NCI-H2227 (cell line): Measurements from ENCODE around the gene GALNT7.
"Not testable (repeated sequence)": the region's sequence is repeated elsewhere in the genome, so short reads cannot be mapped to it uniquely, and the experiment has no call there.

Experiments used
- DNase-seq: peaks from one replicate; lab custom pipeline; 2025; ENCODE audit not compliant: unreplicated experiment; lab: John Stamatoyannopoulos, UW

The GALNT7 gene, protein sequence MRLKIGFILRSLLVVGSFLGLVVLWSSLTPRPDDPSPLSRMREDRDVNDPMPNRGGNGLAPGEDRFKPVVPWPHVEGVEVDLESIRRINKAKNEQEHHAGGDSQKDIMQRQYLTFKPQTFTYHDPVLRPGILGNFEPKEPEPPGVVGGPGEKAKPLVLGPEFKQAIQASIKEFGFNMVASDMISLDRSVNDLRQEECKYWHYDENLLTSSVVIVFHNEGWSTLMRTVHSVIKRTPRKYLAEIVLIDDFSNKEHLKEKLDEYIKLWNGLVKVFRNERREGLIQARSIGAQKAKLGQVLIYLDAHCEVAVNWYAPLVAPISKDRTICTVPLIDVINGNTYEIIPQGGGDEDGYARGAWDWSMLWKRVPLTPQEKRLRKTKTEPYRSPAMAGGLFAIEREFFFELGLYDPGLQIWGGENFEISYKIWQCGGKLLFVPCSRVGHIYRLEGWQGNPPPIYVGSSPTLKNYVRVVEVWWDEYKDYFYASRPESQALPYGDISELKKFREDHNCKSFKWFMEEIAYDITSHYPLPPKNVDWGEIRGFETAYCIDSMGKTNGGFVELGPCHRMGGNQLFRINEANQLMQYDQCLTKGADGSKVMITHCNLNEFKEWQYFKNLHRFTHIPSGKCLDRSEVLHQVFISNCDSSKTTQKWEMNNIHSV

DNA sequence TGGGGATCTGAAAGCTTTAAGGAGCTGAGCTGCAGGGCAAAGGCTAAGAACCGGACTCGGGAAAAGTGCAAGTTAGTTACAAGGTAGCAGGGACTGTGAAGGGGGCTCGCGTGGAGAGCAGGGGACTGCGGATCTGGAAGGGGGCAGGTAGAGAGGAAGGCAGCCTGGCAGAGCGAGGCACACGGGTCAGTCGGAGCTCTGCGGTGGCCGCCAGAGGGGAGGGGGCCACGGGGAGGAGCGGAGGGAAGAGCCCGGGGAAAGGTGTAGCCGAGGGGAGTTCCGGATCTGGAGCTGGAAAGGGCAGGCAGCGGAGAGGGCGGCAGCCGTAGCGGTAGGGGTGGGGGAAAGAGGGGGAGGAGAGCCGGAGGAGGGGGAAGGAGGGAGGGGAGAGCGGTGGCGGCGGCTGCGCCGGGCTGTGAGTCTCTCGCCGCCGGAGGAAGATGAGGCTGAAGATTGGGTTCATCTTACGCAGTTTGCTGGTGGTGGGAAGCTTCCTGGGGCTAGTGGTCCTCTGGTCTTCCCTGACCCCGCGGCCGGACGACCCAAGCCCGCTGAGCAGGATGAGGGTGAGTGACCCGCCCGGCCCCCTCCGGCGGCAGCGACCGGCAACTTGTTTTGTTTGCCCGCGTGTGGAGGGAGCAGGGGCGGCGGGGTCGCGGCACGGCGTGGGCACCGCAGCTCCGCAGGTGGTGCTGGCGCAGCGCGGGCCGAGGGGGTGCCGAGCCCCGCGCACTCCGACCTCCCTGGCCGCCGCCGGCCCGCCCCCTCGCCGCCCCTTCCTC is at the start of gene GALNT7:
Gene GALNT7, plus strand, starts transcription at position 416 of the 782 bp plus-strand sequence. Its CDS starts 25 bp downstream, at position 441.
- DNase-seq: peak; percentile 75

DNA sequence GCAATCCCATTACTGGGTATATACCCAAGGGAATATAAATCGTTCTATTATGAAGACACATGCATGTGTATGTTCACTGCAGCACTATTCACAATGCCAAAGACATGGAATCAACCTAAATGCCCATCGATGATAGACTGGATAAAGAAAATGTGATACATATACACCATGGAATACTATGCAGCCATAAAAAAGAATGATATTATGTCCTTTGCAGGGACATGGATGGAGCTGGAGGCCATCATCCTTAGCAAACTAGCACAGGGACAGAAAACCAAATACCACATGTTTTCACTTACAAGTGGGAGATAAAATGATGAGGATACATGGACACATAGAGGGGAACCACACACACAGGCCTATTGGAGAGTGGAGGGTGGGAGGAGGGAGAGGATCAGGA is 49.8 kb upstream of the GALNT7 start:
- DNase-seq: not testable (repeated sequence)

DNA sequence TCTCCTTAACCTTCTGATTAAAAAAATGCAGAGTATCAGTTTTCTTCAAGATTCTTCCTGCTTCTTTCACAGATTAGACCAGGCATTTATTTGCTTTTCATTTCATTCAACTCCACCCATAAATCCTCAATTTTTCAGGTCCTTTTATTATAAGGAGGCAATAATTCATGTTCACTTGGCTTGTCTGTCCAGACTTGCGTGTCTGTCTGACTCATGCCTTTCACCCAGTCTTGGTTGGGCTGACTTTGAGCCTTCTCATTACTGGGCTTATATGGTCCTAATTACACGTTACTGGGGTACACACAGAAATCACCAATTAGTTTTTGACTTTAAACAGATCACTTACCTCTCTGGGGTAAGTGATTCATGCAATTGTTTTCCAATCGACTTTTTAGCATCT is 48.8 kb upstream of the GALNT7 start:
- no peak for DNase-seq

DNA sequence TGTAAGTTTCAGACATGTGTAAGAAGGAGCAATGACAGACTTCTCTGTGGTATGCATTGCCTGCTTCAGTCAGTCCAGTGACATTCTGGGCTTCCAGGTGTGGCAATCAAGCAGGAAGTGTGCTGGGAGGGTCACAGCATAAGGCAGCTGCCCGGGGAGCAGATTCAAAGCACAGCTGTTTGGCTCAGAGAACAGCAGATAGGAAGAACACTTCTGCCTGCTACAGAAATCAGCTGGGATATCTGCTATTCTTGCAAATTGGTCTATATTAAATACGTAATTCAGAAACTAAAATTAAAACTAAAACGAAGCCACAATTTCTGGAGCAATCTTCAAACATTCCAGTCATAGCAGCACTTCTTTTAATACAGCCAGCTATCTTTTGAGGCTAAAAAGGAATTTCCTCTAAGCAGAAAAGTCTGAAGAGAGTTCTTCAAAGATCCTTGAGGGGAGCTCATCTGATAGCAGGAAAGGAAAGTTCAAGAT is 47.5 kb upstream of the GALNT7 start:
- no peak for DNase-seq

DNA sequence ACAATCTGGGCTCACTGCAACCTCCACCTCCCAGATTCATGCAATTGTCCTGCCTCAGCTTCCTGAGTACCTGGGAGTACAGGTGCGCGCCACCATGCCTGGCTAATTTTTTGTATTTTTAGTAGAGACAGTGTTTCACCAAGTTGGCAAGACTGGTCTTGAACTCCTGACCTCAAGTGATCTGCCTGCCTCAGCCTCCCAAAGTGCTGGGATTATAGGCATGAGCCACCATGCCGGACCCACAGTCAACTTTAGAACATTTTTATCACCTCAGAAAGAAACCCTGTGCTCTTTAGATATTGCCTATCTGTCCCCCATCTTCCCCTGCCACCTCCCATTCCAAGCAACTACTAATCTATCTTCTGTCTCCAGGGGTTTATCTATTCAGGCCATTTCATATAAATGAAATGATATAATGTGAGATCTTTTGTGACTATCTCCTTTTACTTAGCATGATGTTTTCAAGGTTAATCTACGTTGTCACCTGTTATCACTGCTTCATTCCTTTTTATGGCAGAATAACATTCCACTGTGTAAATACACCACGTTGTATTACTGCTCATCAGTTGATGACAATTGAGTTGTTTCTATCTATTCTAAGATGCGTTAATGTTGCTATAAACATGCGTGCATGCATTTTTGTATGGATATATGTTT is 44.3 kb upstream of the GALNT7 start:
- DNase-seq: no peak

DNA sequence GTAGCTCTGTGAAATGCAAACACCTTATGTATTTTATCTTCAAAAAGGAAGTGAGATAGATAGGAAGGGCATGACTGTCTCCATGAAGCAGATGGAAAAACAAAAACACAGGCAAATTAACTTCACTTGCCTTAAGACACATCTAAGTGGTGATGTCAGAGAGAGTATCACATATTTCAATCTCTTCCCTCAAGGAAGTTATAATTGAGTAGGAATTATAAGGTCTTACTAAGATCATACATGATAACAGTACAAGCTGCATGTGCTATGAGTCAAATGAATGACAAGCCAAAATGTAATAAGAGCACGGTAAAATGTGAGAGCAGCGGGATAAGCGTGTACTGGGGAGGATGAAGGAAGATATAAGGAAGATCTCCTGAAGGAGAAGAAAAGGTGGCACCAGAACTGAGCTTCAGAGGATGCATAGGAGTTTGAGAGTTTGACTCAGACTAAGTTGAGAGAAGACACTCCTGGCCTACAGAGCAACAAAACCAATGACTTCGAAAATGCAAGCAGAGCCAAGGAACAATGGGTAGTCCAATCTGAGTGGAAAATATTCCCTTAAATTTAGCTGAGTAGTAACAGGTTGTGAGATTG is 43.3 kb upstream of the GALNT7 start:
- no peak for DNase-seq

DNA sequence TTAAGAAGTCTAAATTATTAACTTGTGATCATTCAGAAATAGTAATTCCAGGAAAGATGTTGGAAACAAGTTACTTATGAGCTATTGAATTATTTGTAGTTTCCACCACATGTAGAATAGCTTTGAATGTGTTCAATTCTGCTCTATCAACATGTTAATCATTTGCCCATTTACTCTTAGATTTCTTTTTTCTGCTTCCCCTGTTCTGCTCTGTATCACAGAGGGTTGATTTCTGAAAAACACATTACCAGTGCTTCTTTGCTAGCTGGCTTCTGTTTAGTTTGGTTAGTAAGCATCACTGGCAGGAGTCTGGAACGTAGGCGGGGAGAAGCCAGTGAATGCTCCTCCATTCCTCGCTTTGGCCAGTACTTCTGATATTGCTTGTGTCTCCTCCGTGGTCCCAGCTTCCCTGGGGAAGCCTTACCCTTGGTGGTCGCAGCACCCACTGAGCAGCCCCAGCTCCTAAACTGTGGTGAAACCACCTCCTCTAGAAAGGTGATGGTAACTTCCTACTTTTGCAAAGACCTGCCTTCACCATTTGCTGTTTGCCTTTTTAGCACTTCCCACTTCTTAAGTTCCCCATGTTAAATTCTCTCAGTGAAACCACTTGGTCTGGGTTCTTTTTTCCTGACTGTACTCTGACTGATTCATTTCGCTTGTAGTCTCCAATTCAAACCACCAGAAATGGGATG is 40.3 kb upstream of the GALNT7 start:
- DNase-seq: no peak

DNA sequence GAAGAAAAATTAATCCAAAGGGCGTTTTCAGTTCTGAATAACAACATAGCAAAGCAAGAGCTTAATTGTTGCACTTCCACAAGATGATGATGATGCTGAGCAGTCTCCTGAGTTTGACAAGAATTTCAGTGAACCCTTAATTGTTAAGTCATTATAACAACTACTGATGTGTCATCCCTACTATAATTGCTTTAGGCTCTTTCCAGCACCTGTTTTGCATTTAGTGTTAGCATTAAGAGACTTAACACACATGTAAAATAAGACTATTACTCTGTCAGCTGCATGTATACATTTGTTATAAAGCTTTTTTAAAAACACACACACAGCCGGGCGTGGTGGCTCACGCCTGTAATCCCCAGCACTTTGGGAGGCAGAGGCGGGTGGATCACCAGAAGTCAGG is 37.9 kb upstream of the GALNT7 start:
- no peak for DNase-seq

DNA sequence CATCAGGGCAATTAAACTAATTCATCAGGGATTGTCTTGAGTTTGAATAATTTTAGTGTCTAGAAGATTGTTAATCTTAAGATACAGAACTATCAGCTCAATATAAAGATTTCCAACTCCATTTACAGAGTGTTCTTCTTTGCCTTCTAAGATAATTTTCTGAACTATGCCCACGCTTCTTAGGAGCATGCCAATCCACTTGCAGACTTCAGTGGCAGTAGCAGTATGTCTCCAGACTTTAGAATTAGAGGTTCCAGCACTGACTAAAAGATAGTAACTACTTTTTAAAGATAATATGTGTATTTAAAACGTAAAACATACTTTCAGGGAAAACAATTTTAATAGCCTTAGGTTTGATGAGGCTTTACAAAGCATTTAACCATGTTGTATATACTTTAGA is 34.2 kb upstream of the GALNT7 start:
- no peak for DNase-seq

DNA sequence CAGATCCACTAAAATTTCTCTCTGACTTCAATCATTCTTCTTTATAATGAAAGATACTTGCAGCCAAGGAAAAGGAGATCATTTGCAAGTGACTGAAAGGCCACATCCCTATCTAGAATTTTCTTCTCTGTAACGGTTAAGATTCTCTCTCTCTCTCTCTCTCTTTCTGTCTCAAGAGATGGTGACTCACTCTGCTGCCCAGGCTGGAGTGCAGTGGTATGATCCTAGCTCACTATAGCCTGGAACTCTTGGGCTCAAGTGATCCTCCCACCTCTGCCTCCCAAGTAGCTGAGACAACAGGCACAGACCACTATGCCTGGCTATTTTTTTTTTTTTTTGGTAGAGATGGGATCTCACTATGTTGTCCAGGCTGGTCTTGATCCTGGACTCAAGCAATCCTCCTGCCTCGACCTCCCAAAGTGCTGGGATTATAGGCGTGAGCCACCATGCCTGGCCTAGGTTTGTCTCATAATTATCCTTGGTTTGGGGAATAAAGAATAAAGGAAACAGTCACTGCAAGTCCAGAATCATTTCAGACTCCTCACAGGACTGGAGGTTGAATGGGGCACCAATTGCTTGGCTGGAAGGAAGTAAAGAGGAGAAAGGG is 33.3 kb upstream of the GALNT7 start:
- DNase-seq: no peak

DNA sequence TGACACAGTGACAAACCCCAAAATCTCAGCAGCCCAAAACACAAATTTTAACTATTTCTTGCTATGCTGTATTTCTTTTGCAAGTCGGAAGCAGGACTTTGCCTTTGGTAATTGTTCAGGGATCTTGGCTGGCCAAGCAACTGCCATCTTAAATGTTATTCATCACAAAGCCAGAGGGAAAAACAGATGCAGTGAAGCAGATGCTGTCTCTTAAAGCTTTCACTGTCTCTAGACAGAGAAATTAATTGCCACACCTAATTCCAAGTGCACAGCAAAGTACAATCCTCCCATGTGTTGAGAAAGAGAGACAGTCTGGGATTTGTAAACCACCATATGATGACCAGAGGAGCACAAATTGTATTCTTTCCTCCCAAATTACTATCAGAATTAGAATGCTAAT is 30.0 kb upstream of the GALNT7 start:
- no peak for DNase-seq

DNA sequence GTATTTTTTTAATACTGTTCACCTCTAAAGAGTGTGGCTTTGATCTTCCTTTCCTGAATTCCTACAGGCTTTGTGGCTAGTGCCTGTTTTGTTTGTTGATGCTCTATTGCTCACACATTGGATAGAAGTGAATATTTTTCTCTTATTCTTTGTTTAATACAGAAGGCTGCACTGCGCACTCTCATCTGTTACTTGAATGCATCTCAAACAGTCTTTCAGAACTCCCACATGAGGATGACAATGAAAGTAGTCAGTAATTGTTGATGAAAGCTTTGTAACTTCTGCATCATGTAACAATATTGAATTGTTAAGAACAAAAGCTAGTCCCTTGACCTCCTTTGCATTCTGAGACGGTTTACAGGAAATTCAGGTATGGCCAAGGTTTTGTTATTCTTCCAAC is 29.1 kb upstream of the GALNT7 start:
- no peak for DNase-seq

DNA sequence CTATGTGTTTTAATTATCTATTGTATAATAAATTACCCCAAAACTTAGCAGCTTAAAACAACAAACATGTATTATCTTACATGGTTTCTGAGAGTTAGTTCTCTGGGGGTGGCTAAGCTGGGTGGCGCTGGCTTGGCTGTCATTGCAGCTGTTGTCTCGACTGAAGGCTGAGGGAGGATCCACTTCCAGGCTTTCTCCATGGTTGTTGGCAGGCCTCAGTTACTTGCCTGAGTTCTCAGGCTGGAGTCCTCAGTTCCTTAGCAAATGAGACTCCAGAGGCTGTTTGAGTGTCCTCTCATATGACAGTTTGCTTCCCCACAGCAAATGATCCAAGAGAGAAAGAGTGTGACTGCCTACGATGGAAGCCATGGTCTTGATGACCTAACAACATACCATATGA is 23.5 kb upstream of the GALNT7 start:
- no peak for DNase-seq

DNA sequence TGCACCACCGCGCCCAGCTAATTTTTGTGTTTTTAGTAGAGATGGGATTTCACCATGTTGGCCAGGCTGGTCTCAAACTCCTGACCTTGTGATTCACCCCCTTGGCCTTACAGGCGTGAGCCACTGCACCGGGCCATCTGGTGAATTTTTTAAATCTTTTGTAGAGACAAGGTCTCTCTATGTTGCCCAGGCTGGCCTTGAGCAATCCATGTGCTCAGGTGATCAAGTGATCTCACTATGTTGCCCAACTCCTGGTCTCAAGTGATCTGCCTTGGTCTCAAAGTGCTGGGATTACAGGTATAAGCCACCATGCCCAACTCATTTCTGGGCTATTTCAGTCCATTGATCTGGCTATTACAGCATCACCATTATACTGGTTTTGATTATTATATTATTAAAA is 22.2 kb upstream of the GALNT7 start:
- no peak for DNase-seq

DNA sequence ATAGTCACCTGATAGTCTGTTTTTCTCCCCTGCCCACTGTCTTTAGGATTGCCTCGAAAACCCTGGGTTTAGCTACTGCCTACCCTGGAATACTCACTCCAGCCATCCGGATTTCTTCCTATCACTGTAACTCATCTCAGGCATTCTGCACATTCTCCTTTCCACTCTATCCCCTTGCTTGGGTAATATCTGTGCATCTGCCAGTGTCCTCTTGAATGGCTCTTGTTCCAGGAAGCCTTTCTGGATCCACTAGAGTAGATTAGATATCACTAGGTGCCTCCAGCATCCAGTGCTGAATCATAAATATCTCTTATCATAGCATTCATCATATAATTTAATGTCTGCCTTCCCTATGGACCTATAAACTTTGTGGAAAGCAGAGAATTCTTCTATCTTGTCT is 17.1 kb upstream of the GALNT7 start:
- DNase-seq: no peak

DNA sequence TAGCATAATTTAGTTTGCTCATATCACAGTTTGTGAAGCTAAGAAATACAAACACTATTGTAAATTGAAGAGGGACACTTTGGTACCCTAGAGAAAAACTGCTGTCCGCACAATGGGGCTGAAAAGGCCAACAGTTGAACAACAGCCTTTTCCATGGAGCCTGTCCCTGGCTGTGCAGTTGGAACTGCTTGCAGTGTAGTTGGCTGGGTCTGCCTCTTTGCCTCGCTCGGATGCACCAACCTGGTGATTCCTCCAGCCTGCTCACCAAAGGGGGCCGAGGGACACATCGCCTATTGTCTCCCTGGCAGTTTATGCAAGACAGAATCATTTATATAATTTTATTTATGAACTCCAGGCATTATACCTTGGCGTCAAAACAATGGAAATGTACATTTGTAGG is 16.5 kb upstream of the GALNT7 start:
- no peak for DNase-seq

DNA sequence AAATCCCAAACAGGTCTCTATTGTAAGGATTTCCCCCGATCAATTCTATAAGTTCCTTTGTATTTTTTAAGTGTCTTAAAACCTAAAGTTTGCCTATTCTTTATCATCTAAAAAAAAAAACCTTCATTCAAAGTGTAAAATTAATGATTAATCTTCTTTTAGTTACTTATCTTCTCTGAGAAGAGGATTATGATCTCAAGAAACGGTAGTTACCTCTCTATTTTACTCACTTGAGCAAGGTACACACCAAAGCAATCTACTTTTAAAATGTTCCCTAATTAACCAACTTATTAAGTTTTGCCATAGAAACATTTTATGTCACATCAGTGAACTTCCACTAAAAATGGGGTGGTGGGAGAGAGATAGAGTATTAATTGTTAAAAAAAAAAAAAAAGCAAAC is 15.2 kb upstream of the GALNT7 start:
- DNase-seq: no peak

DNA sequence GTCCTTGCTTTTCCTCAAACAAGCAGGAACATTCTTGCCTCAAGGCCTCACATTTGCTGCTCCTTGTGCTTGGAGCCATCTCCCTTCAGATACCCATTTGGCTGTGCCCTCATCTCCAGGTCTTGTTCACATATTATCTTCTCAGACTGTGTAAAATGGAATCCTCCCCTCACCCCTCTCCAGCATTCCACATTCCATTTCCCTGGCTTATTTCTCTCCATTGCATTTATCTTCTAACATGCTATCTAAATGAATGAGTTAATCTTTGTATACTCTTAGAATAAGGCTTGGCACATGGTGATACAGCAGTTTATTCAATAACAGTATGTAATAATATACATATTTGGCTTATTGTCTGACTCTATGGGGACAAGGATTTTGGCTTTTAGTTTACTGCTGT is 8.8 kb upstream of the GALNT7 start:
- DNase-seq: no peak

DNA sequence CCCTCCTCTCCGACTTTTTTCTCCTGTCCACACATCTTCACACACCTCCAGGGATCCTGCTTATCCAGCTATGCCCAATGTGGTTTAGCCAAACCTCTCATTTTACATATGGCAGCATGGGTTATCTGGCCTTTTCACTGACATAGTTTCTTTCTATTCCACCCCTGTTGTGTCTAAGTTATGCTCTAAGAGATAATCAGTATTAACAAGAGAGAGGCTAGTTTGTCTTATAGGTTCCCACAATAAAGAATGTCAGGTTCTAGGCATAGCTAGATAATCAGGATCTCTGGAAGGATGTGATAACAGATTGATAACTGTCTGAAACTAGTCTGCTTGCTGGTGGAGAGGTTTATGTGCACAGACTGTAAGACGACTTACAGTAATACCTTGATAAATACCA is 7.7 kb upstream of the GALNT7 start:
- DNase-seq: no peak

DNA sequence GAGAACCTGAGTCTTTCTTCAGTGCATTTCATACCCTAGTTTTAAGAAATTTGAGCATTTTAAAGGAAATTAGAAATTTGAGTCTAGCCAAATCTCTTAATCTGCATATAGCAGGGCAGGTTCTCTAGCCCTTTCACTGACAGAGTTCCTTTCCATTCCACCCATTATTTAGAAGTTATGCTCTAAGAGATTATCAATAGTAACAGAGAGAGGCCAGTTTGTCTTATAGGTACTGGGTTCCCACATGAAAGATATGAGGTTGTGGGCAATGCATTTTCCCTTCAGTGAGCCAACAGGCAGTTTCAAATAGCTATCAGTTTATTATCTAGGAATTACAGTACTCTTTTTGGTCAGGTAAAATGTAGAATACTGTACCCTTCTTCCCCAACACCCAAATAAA is 7.3 kb upstream of the GALNT7 start:
- DNase-seq: no peak
